Measurements from ENCODE around the gene FAM240B. TPM values are rescaled to one million over a fixed set of nuclear protein-coding genes. Genes with fewer than 3 reads are reported as not detected.
A peak's percentile ranks its signal among the peaks of the same experiment; 100 is the strongest.

The FAM240B gene
- total RNA-seq, 1 donor from 2014 or later = not detected

DNA sequence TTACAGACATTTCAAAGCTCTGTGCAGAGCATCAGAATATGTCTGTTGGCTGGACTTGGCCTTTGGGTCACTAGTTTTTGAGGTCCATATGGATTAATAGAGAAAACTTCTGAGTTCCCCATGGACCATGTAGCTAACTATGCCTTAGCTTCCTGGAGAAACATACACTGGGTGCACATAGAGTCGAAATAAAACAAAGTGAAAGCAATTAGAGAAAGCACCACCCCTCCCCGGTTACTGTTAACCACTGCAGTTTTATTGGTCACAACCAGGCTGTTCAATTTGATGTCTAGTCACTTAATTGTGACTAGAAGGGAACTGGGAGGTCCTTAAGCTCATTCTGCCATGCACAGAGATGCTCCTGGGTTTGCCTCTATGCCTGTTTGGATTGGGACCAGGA lies 4.2 kb downstream of the FAM240B start:
- TF ChIP-seq, protein P1, sequence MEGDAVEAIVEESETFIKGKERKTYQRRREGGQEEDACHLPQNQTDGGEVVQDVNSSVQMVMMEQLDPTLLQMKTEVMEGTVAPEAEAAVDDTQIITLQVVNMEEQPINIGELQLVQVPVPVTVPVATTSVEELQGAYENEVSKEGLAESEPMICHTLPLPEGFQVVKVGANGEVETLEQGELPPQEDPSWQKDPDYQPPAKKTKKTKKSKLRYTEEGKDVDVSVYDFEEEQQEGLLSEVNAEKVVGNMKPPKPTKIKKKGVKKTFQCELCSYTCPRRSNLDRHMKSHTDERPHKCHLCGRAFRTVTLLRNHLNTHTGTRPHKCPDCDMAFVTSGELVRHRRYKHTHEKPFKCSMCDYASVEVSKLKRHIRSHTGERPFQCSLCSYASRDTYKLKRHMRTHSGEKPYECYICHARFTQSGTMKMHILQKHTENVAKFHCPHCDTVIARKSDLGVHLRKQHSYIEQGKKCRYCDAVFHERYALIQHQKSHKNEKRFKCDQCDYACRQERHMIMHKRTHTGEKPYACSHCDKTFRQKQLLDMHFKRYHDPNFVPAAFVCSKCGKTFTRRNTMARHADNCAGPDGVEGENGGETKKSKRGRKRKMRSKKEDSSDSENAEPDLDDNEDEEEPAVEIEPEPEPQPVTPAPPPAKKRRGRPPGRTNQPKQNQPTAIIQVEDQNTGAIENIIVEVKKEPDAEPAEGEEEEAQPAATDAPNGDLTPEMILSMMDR (IDR thresholded peaks at IDR 0.05) = no peak
- ATAC-seq (no peak), DNase-seq (no peak)
- intact Hi-C loops (cut with DNase I) = no loop called here
- H3K4me1 ChIP-seq = no peaks in the 10 kb centered on the region
- H3K27me3 ChIP-seq (ENCODE audit: low read depth) = no peaks in the 10 kb centered on the region
- no peak overlapping the region for H3K4me3 ChIP-seq
- no peaks in the 10 kb centered on the region for H3K9me3 ChIP-seq
- no peaks in the 10 kb centered on the region for H3K36me3 ChIP-seq
- no peak overlapping the region for H3K27ac ChIP-seq

DNA sequence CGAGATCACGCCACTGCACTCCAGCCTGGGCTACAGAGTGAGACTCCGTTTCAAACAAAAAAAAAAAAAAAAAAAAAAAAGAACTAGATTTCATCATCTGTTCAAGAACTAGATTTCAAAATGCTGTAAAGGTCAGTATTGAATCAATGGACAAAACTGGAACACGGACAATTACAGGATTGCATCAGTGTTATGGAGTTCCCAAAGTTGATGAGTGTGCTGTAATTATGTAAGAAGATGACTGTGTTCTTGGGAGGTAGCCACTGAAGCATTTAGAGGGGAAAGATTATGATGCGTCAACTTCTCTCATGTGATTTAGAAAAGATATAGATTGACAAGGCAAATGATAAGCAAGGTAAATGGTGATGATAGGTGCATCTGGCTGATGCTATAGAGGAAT lies 6.5 kb downstream of the FAM240B start:
- no peaks in the 10 kb centered on the region for H3K27me3 ChIP-seq (ENCODE audit: low read depth)
- no peak for DNase-seq

DNA sequence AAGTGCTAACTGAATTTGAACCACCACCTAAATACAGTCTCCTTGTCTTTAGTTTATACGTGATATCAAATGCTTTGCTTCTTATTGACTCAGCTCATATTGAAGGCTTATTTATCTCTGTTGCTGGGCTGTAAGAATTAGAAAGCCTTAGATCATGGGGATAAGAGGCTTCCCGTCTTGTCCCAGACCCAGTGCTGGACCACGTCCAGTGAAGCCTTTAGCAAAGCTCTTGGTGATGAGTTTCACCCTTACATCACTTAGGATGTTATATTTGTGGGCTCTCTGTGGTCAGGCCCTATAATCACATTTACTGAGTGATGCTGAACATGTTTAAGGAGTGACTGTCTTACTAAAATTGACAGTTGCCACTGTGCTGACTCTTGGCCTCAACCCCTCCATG lies 11.2 kb downstream of the FAM240B start:
- Histone ChIP-seq H3K4me1 (no peaks in the 10 kb centered on the region), H3K27ac (no peak overlapping the region), H3K36me3 (no peaks in the 10 kb centered on the region), H3K27me3 (ENCODE audit: low read depth) (no peaks in the 10 kb centered on the region), H3K4me3 (no peak overlapping the region), H3K9me3 (no peaks in the 10 kb centered on the region)
- ATAC-seq (no peak), DNase-seq (no peak)
- TF ChIP-seq, protein P1 (IDR thresholded peaks at IDR 0.05) = no peak
- intact Hi-C loops (cut with DNase I) = no loop called here

More for the DNA sequence above, 6.5 kb downstream of the FAM240B start:
- Histone ChIP-seq H3K4me3 (no peak overlapping the region), H3K4me1 (no peaks in the 10 kb centered on the region), H3K27ac (no peak overlapping the region), H3K9me3 (no peaks in the 10 kb centered on the region), H3K36me3 (no peaks in the 10 kb centered on the region)
- ATAC-seq = peak; percentile 79 to 81
- intact Hi-C loops (cut with DNase I) = no loop called here
- TF ChIP-seq, protein P1 (IDR thresholded peaks at IDR 0.05) = no peak

DNA sequence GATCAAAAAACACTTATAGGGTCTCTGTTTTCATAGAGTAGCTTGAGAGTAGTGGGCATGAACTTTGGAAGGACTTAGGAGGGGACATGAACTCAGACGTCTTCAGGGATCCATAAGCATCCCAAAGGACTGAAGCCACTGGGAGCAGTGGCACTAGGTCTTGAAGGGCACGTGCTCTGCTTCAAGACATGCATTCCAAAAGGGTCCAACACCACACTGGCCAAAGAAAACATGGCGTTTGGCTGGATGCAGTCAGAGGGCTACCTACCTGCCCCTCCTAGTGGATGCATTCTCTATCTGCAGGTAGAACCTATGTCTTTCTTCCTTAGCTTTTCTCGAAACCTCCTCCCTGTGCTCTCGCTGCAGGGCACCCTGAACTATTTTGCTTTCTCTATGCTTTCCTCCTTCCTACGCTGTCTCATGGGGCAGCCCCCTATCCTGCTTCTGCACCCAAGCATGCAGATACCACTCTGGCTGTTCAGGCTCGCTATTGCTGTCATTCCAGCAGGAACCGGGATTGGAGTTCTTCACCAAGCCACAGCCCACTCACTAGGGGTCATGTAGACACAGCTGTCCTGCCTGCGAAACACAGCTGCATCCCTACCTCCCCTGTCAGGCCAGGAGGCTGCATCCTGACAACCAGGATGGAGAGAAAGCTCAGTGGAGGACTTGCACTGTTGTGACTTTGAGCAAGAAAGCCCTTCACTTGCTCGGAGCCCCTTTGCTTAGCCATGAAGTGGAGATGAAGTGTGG lies 11.9 kb downstream of the FAM240B start:
- Histone ChIP-seq H3K4me1 (no peaks in the 10 kb centered on the region), H3K27ac (no peak overlapping the region), H3K4me3 (no peak overlapping the region), H3K27me3 (ENCODE audit: low read depth) (no peaks in the 10 kb centered on the region), H3K9me3 (no peaks in the 10 kb centered on the region), H3K36me3 (no peaks in the 10 kb centered on the region)
- ATAC-seq = peak in 1 of 2 donors; percentile 15
- intact Hi-C loops (cut with DNase I) = no loop called here
- TF ChIP-seq, protein P1 (IDR thresholded peaks at IDR 0.05) = no peak
- no peak for DNase-seq

GRCh38 chr9:38706493-38706892 lies 13.4 kb downstream of the FAM240B start:
- intact Hi-C loops (cut with DNase I) = no loop called here
- H3K27ac ChIP-seq = no peak overlapping the region
- no peaks in the 10 kb centered on the region for H3K4me1 ChIP-seq
- ATAC-seq = no peak
- no peak for DNase-seq
- H3K27me3 ChIP-seq (ENCODE audit: low read depth) = no peaks in the 10 kb centered on the region
- no peaks in the 10 kb centered on the region for H3K36me3 ChIP-seq
- no peak overlapping the region for H3K4me3 ChIP-seq
- H3K9me3 ChIP-seq = no peaks in the 10 kb centered on the region
- TF ChIP-seq, protein P1 (IDR thresholded peaks at IDR 0.05) = no peak

Measured in lower lobe of right lung (tissue), 2 donors.